ENCODE results near the gene DNAH6.

The DNAH6 gene

DNA sequence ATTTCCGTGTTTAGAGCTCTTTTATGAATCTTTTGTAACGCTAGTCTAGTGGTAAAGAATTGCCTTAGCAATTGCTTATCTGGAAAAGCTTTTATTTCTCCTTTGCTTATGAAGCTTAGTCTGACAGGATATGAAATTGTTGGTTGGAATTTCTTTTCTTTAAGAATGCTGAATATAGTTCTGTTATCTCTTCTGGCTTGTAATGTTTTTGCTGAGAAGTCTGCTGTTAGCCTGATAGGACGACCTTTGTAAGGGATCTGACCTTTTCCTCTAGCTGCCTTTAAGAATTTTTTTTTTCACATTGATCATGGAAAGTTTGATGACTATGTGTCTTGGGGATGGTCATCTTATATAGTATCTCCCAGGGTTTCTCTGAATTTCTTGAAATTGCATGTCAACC, 263.5 kb downstream of the DNAH6 start:
- WGBS (ENCODE audit: insufficient coverage): 84% methylated on average over 3 of the region's 3 CpGs
- peaks cover 0 to 5% (median 0%) of the 10 kb centered on the region in 5 experiments for H3K9me3 ChIP-seq (ENCODE audit: control extremely low read depth in 1 of 5, control insufficient read depth in 4 of 5, insufficient read depth in 2 of 5, low read depth in 1 of 5, low read length in 4 of 5)
- POLR2A ChIA-PET: no interaction called here
- no peak for DNase-seq
- H3K36me3 ChIP-seq (ENCODE audit: control insufficient read depth in 4 of 4, insufficient read depth in 4 of 4, low read length in 3 of 4): no peaks in the 10 kb centered on the region
- H3K27me3 ChIP-seq (replicated peaks in 2 of 5; ENCODE audit: control insufficient read depth in 4 of 5, insufficient read depth in 5 of 5, low read length in 4 of 5): no peaks in the 10 kb centered on the region
- H3K4me3 ChIP-seq (ENCODE audit: control insufficient read depth in 1 of 7, extremely low read depth in 1 of 7, insufficient read depth in 4 of 7, low read depth in 2 of 7, low read length in 6 of 7): no peak overlapping the region
- H3K4me1 ChIP-seq (ENCODE audit: control extremely low read depth in 1 of 4, control insufficient read depth in 4 of 4, insufficient read depth in 4 of 4, low read length in 3 of 4): peaks cover 0 to 12% (median 0%) of the 10 kb centered on the region in 4 experiments
- CTCF ChIA-PET: no interaction called here
- H3K27ac ChIP-seq (ENCODE audit: insufficient read depth in 1 of 2, low read depth in 1 of 2, low read length in 2 of 2, poor library complexity in 1 of 2, severe bottlenecking in 2 of 2): no peak overlapping the region

DNA sequence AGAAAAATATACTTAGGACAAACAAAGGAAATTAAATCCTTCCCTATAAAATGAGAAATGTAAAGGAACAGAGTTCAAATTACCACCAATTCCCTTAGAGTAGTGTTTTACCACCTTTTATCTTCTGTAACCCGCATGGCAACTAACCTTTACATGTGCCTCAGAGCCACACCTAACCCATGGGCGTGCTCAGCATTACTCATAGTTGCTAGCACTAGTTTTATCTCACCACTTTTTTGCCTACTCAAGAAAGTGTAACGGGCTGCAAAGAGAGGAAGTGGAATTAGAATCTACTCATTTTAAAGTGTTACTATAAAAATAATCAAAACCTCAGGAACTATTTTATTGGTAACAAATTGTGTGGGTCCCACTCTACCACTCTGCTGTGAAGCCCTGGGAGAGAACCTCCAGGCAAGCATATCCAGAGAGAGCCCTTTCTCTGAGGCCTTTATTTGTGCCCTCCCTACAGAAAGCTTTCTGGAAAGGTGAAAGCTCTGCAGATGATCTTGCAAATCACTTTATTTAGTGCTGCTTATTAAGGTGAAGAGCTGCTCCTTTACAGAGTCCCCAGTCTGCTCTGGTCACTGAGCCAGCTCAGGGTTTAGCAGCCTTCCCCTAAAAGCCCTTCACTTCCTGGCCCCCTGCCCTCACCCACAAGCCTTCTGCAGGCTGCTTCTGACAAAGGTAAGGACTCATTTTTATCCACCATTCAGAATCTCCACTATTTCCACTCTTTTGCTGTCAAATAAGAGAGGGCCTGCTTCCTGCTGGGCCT, 265.8 kb downstream of the DNAH6 start:
- WGBS (ENCODE audit: insufficient coverage): 67% methylated on average over 1 of the region's 3 CpGs
- Histone ChIP-seq H3K27me3 (replicated peaks in 2 of 5; ENCODE audit: control insufficient read depth in 4 of 5, insufficient read depth in 5 of 5, low read length in 4 of 5) (no peaks in the 10 kb centered on the region), H3K36me3 (ENCODE audit: control insufficient read depth in 4 of 4, insufficient read depth in 4 of 4, low read length in 3 of 4) (no peaks in the 10 kb centered on the region), H3K4me1 (ENCODE audit: control extremely low read depth in 1 of 4, control insufficient read depth in 4 of 4, insufficient read depth in 4 of 4, low read length in 3 of 4) (peaks cover 0 to 12% (median 0%) of the 10 kb centered on the region in 4 experiments), H3K27ac (ENCODE audit: insufficient read depth in 1 of 2, low read depth in 1 of 2, low read length in 2 of 2, poor library complexity in 1 of 2, severe bottlenecking in 2 of 2) (no peak overlapping the region), H3K4me3 (ENCODE audit: control insufficient read depth in 1 of 7, extremely low read depth in 1 of 7, insufficient read depth in 4 of 7, low read depth in 2 of 7, low read length in 6 of 7) (no peak overlapping the region), H3K9me3 (ENCODE audit: control extremely low read depth in 1 of 5, control insufficient read depth in 4 of 5, insufficient read depth in 2 of 5, low read depth in 1 of 5, low read length in 4 of 5) (no peaks in the 10 kb centered on the region)
- DNase-seq: peak in 1 of 3 donors; percentile 23
- CTCF ChIA-PET: no interaction called here
- POLR2A ChIA-PET: interaction anchor here (0.6 kb wide), 1 partner anchor 21 kb away, joined by 4 read pairs; no protein-coding TSS in a partner anchor

DNA sequence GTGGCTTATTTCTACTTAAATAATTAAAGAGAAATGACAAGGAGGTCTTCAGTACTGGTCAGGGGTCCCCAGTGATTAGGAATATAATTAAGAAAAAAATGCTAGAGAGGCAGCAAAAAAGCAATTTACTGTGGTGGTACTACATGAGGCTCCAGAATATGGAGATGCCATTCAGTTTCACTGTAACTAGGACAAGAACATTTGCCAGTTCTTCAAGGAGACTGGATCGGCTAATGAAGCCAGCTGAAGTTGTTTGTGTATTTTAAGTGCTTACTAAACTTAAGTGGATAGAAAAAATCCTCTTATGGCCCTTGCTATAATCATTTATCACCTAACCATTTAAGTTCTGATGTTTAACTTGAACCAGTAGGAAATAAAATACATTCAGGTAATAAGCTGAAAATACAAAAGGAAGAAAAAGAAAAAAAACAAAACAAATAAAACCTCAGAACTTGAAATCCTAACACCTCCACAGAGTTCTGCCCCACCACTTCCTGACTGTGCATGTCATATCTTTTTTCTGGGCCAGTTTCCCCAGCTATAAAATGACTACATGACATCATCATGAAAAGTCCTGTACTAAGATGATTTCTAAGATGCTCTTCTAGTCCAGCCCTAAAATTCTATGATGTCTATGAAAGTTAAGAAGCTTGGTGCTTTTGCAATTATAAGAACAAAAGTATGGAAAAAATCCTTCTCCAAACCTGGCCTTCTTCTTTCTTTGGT, 266.6 kb downstream of the DNAH6 start:
- H3K4me3 ChIP-seq (ENCODE audit: control insufficient read depth in 1 of 7, extremely low read depth in 1 of 7, insufficient read depth in 4 of 7, low read depth in 2 of 7, low read length in 6 of 7): no peak overlapping the region
- WGBS (ENCODE audit: insufficient coverage): no CpG with 5 or more reads among the region's 1 CpG
- POLR2A ChIA-PET: interaction anchor here (0.6 kb wide), 1 partner anchor 21 kb away, joined by 4 read pairs; no protein-coding TSS in a partner anchor
- no peaks in the 10 kb centered on the region for H3K9me3 ChIP-seq (ENCODE audit: control extremely low read depth in 1 of 5, control insufficient read depth in 4 of 5, insufficient read depth in 2 of 5, low read depth in 1 of 5, low read length in 4 of 5)
- no peaks in the 10 kb centered on the region for H3K36me3 ChIP-seq (ENCODE audit: control insufficient read depth in 4 of 4, insufficient read depth in 4 of 4, low read length in 3 of 4)
- no peaks in the 10 kb centered on the region for H3K27me3 ChIP-seq (replicated peaks in 2 of 5; ENCODE audit: control insufficient read depth in 4 of 5, insufficient read depth in 5 of 5, low read length in 4 of 5)
- H3K4me1 ChIP-seq (ENCODE audit: control extremely low read depth in 1 of 4, control insufficient read depth in 4 of 4, insufficient read depth in 4 of 4, low read length in 3 of 4): peaks cover 0 to 12% (median 0%) of the 10 kb centered on the region in 4 experiments
- no peak overlapping the region for H3K27ac ChIP-seq (ENCODE audit: insufficient read depth in 1 of 2, low read depth in 1 of 2, low read length in 2 of 2, poor library complexity in 1 of 2, severe bottlenecking in 2 of 2)
- peak in 1 of 3 donors; percentile 13 for DNase-seq
- CTCF ChIA-PET: no interaction called here

DNA sequence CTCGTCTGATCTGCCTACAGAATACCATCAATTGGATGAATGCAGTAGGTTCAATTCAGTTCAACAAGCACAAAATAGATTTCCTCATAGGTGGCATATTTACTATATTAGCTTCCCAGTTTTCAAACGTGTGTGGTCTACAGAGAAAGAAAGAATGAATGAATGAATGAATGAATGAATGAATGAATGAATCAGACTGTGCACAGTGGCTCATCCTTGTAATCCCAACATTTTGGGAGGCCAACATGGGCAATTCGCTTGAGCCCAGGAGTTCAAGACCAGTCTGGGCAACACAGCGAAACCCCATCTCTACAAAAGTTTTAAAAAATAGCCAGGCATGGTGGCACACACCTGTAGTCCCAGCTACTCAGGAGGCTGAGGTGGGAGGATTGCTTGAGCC, 269.7 kb downstream of the DNAH6 start:
- no peak for DNase-seq
- no peaks in the 10 kb centered on the region for H3K36me3 ChIP-seq (ENCODE audit: control insufficient read depth in 4 of 4, insufficient read depth in 4 of 4, low read length in 3 of 4)
- H3K9me3 ChIP-seq (ENCODE audit: control extremely low read depth in 1 of 5, control insufficient read depth in 4 of 5, insufficient read depth in 2 of 5, low read depth in 1 of 5, low read length in 4 of 5): no peaks in the 10 kb centered on the region
- H3K4me1 ChIP-seq (ENCODE audit: control extremely low read depth in 1 of 4, control insufficient read depth in 4 of 4, insufficient read depth in 4 of 4, low read length in 3 of 4): peaks cover 0 to 12% (median 0%) of the 10 kb centered on the region in 4 experiments
- H3K27ac ChIP-seq (ENCODE audit: insufficient read depth in 1 of 2, low read depth in 1 of 2, low read length in 2 of 2, poor library complexity in 1 of 2, severe bottlenecking in 2 of 2): no peak overlapping the region
- H3K27me3 ChIP-seq (replicated peaks in 2 of 5; ENCODE audit: control insufficient read depth in 4 of 5, insufficient read depth in 5 of 5, low read length in 4 of 5): no peaks in the 10 kb centered on the region
- ChIA-PET CTCF (interaction anchor here (1.0 kb wide), 1 partner anchor 13 kb away, joined by 3 read pairs; no protein-coding TSS in a partner anchor), POLR2A (no interaction called here)
- H3K4me3 ChIP-seq (ENCODE audit: control insufficient read depth in 1 of 7, extremely low read depth in 1 of 7, insufficient read depth in 4 of 7, low read depth in 2 of 7, low read length in 6 of 7): no peak overlapping the region
- 100% methylated on average over 1 of the region's 4 CpGs for WGBS (ENCODE audit: insufficient coverage)

DNA sequence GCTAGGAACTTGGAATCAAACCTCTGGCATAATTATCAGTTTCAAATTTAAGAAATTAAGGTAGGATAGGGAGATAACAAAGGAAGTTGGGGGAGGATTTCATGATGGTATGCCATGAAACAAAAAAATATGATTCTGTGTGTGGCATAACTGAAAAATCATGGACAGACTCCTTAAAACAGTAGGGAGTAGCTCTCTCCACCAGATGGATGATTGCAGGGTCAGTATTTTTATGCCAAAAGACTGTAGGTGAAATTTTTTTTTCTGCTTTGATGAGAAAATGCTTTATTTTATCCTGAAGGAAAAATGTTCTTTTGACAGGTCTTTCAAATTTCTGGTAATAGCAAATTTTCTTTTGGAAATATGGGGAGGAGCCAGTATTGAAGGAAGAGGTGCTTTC, 270.3 kb downstream of the DNAH6 start:
- Histone ChIP-seq H3K27ac (ENCODE audit: insufficient read depth in 1 of 2, low read depth in 1 of 2, low read length in 2 of 2, poor library complexity in 1 of 2, severe bottlenecking in 2 of 2) (no peak overlapping the region), H3K4me1 (ENCODE audit: control extremely low read depth in 1 of 4, control insufficient read depth in 4 of 4, insufficient read depth in 4 of 4, low read length in 3 of 4) (peaks cover 0 to 12% (median 0%) of the 10 kb centered on the region in 4 experiments), H3K27me3 (replicated peaks in 2 of 5; ENCODE audit: control insufficient read depth in 4 of 5, insufficient read depth in 5 of 5, low read length in 4 of 5) (no peaks in the 10 kb centered on the region), H3K36me3 (ENCODE audit: control insufficient read depth in 4 of 4, insufficient read depth in 4 of 4, low read length in 3 of 4) (no peaks in the 10 kb centered on the region), H3K9me3 (ENCODE audit: control extremely low read depth in 1 of 5, control insufficient read depth in 4 of 5, insufficient read depth in 2 of 5, low read depth in 1 of 5, low read length in 4 of 5) (no peaks in the 10 kb centered on the region), H3K4me3 (ENCODE audit: control insufficient read depth in 1 of 7, extremely low read depth in 1 of 7, insufficient read depth in 4 of 7, low read depth in 2 of 7, low read length in 6 of 7) (no peak overlapping the region)
- no peak for DNase-seq
- ChIA-PET POLR2A (no interaction called here), CTCF (interaction anchor here (1.0 kb wide), 1 partner anchor 12 kb away, joined by 3 read pairs; no protein-coding TSS in a partner anchor)

DNA sequence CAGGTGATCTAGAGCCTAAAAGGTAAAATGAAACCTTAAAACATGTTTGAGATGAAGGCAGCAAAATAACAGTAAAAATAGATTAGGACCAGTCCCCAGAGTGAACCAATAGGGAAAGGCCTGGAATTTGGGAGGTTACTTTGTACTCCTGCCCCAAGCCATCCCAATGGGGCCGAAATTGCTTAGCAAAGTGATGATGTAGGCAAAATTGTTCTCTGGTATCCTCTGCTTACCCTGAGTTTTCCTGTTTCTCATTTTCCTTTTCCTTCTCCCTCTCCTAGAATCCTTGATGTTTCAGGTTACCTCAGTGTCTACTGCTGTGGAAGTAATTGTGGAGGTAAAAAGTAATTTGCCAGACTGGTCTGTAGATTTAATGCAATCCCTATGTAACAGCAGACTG, 271.7 kb downstream of the DNAH6 start:
- 100% methylated on average over 1 of the region's 1 CpG for WGBS (ENCODE audit: insufficient coverage)
- H3K4me3 ChIP-seq (ENCODE audit: control insufficient read depth in 1 of 7, extremely low read depth in 1 of 7, insufficient read depth in 4 of 7, low read depth in 2 of 7, low read length in 6 of 7): no peak overlapping the region
- no peak for DNase-seq
- ChIA-PET CTCF (no interaction called here), POLR2A (no interaction called here)
- no peak overlapping the region for H3K27ac ChIP-seq (ENCODE audit: insufficient read depth in 1 of 2, low read depth in 1 of 2, low read length in 2 of 2, poor library complexity in 1 of 2, severe bottlenecking in 2 of 2)
- no peaks in the 10 kb centered on the region for H3K36me3 ChIP-seq (ENCODE audit: control insufficient read depth in 4 of 4, insufficient read depth in 4 of 4, low read length in 3 of 4)
- H3K4me1 ChIP-seq (ENCODE audit: control extremely low read depth in 1 of 4, control insufficient read depth in 4 of 4, insufficient read depth in 4 of 4, low read length in 3 of 4): peaks cover 0 to under 1% (median 0%) of the 10 kb centered on the region in 4 experiments
- peaks cover 0 to 3% (median 0%) of the 10 kb centered on the region in 5 experiments for H3K9me3 ChIP-seq (ENCODE audit: control extremely low read depth in 1 of 5, control insufficient read depth in 4 of 5, insufficient read depth in 2 of 5, low read depth in 1 of 5, low read length in 4 of 5)
- H3K27me3 ChIP-seq (replicated peaks in 2 of 5; ENCODE audit: control insufficient read depth in 4 of 5, insufficient read depth in 5 of 5, low read length in 4 of 5): no peaks in the 10 kb centered on the region

DNA sequence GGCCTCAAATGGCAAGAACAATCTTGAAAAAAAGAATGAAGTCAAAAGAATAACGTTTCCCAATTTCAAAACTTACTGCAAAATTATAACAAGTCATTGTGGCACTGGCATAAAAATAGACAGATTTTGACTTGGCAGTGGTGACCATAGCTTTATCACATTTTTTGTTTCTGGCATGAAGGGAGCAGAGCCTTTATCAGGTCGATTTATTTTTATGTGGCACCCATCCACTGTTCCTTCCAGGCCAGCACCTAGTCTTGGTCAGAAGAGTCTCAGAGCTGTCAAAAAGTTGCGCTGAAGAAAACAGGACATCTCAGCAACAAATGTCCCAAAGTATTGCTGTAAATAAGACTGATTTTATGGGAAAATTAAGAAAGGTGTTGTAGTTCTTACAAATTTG, 272.2 kb downstream of the DNAH6 start:
- DNase-seq: no peak
- H3K4me1 ChIP-seq (ENCODE audit: control extremely low read depth in 1 of 4, control insufficient read depth in 4 of 4, insufficient read depth in 4 of 4, low read length in 3 of 4): no peaks in the 10 kb centered on the region
- WGBS (ENCODE audit: insufficient coverage): 95% methylated on average over 3 of the region's 3 CpGs
- H3K27ac ChIP-seq (ENCODE audit: insufficient read depth in 1 of 2, low read depth in 1 of 2, low read length in 2 of 2, poor library complexity in 1 of 2, severe bottlenecking in 2 of 2): no peak overlapping the region
- no peak overlapping the region for H3K4me3 ChIP-seq (ENCODE audit: control insufficient read depth in 1 of 7, extremely low read depth in 1 of 7, insufficient read depth in 4 of 7, low read depth in 2 of 7, low read length in 6 of 7)
- CTCF ChIA-PET: no interaction called here
- H3K36me3 ChIP-seq (ENCODE audit: control insufficient read depth in 4 of 4, insufficient read depth in 4 of 4, low read length in 3 of 4): no peaks in the 10 kb centered on the region
- POLR2A ChIA-PET: no interaction called here
- peaks cover 0 to 7% (median 0%) of the 10 kb centered on the region in 5 experiments for H3K9me3 ChIP-seq (ENCODE audit: control extremely low read depth in 1 of 5, control insufficient read depth in 4 of 5, insufficient read depth in 2 of 5, low read depth in 1 of 5, low read length in 4 of 5)
- no peaks in the 10 kb centered on the region for H3K27me3 ChIP-seq (replicated peaks in 2 of 5; ENCODE audit: control insufficient read depth in 4 of 5, insufficient read depth in 5 of 5, low read length in 4 of 5)

Data from common myeloid progenitor, CD34-positive (primary cell).